Measurements from ENCODE around the gene JPH4.

The JPH4 gene

DNA sequence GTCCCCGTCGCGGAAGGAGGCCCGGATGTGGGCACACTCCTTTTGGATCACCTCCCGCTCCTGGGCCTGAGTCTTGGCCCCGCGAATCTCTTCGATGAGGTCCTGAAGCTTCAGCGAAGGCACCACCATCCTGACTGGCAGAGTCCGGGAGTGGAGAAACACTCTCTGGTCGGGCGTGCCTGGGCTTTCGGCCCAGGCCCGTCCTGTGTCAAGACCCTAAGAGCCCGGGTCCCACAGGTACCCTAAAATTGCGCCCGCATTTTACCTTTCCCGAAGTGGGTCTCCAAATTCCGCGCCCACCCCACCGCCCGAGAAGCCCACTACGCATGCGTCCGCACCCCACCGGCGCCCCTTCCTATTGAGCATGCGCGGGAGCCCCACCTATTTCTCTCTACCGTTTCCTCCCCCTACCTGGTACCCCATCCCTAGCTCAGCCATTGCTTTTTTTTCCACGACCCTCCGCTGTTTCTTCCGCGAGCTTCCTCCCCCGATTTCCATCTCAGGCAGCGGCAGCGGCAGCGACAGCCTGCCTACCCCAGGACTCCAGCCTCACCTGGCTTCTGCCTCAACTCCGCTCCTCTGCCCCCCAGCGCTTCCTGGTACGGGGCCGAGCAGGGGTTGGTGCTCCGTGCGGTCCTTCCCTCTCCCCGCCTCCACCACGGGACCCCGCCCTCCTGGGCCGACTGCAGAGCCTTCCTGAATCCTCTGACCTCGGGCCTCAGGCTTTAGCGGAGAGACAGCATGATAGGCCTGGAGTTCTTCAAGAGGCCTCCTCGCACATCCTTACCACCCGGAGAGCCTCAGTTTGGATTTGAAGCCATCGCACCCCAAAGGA, 11.2 kb downstream of the JPH4 start, which contains the start of gene AP1G2:
Gene AP1G2, minus strand, starts transcription at position 606 of the 835 bp plus-strand sequence. Its CDS starts 477 bp downstream, at position 129.
- no peaks in the 10 kb centered on the region for H3K9me2 ChIP-seq (replicated peaks; ENCODE audit: control insufficient read depth, low read length)
- peak within 1 kb of the TSS; percentile 79 for H3K4me2 ChIP-seq (ENCODE audit: low read length)
- peaks cover 26% of the 10 kb centered on the region for H3K79me2 ChIP-seq (ENCODE audit: control insufficient read depth, low read length)
- peaks cover 45% of the 10 kb centered on the region for H3K36me3 ChIP-seq (ENCODE audit: control insufficient read depth, low read length)
- H3F3A ChIP-seq (ENCODE audit: control insufficient read depth, insufficient read depth), result peaks cover 3% of the 10 kb centered on the region; the same call in 1 of the 2 replicates
- no peaks in the 10 kb centered on the region for H3K9me3 ChIP-seq (ENCODE audit: control insufficient read depth, insufficient read depth, low read length)
- TF ChIP-seq EZH2phosphoT487 (IDR thresholded peaks at IDR 0.05; ENCODE audit: borderline replicate concordance, low read length), result no peak
- TF ChIP-seq, protein P1, sequence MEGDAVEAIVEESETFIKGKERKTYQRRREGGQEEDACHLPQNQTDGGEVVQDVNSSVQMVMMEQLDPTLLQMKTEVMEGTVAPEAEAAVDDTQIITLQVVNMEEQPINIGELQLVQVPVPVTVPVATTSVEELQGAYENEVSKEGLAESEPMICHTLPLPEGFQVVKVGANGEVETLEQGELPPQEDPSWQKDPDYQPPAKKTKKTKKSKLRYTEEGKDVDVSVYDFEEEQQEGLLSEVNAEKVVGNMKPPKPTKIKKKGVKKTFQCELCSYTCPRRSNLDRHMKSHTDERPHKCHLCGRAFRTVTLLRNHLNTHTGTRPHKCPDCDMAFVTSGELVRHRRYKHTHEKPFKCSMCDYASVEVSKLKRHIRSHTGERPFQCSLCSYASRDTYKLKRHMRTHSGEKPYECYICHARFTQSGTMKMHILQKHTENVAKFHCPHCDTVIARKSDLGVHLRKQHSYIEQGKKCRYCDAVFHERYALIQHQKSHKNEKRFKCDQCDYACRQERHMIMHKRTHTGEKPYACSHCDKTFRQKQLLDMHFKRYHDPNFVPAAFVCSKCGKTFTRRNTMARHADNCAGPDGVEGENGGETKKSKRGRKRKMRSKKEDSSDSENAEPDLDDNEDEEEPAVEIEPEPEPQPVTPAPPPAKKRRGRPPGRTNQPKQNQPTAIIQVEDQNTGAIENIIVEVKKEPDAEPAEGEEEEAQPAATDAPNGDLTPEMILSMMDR (IDR thresholded peaks at IDR 0.05; ENCODE audit: low read depth, low read length, poor library complexity, severe bottlenecking), result peak; percentile 5
- peaks cover 24% of the 10 kb centered on the region for H3K4me1 ChIP-seq (ENCODE audit: control insufficient read depth, low read length)
- peak within 1 kb of the TSS; percentile 65 for H3K27ac ChIP-seq (ENCODE audit: low read depth, low read length)
- H3K27me3 ChIP-seq (ENCODE audit: control insufficient read depth, low read length), result no peaks in the 10 kb centered on the region
- H4K20me1 ChIP-seq (ENCODE audit: control insufficient read depth, insufficient read depth, low read depth, low read length), result 0 out of 2 replicates have a peak, but pooled peaks cover 1% of the 10 kb centered on the region
- H3K4me3 ChIP-seq (ENCODE audit: low read length), result peak within 1 kb of the TSS; percentile 97

DNA sequence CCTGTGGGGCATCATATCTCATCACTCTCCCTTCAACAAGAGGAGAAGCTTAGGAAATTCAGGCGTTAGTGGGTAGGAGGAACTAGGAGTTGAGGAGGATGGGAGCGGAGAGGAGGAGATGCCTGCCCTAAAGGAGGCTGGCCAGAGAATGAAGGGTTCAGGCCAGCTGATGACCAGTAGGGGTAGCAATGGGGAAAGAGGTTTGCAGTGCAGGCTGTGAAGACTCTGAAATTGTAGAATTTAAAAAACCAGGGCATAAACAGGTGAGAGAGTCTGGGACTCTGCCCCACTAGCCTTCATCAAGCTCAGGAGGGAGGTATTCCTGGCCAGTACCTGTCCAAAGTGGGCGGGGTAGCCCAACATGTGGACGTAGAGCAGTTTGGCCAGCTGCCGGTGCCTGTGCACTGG, 11.8 kb downstream of the JPH4 start:
- peaks cover 26% of the 10 kb centered on the region for H3K79me2 ChIP-seq (ENCODE audit: control insufficient read depth, low read length)
- no peak for TF ChIP-seq EZH2phosphoT487 (IDR thresholded peaks at IDR 0.05; ENCODE audit: borderline replicate concordance, low read length)
- TF ChIP-seq, protein P1 (IDR thresholded peaks at IDR 0.05; ENCODE audit: low read depth, low read length, poor library complexity, severe bottlenecking), result peak; percentile 8
- no peaks in the 10 kb centered on the region for H3K9me2 ChIP-seq (replicated peaks; ENCODE audit: control insufficient read depth, low read length)
- H3K27ac ChIP-seq (ENCODE audit: low read depth, low read length), result peak overlapping the region; percentile 65
- H3K27me3 ChIP-seq (ENCODE audit: control insufficient read depth, low read length), result no peaks in the 10 kb centered on the region
- 0 out of 2 replicates have a peak, but pooled peaks cover 5% of the 10 kb centered on the region for H4K20me1 ChIP-seq (ENCODE audit: control insufficient read depth, insufficient read depth, low read depth, low read length)
- peaks cover 24% of the 10 kb centered on the region for H3K4me1 ChIP-seq (ENCODE audit: control insufficient read depth, low read length)
- H3K36me3 ChIP-seq (ENCODE audit: control insufficient read depth, low read length), result peaks cover 51% of the 10 kb centered on the region
- H3K9me3 ChIP-seq (ENCODE audit: control insufficient read depth, insufficient read depth, low read length), result no peaks in the 10 kb centered on the region
- peak overlapping the region; percentile 97 for H3K4me3 ChIP-seq (ENCODE audit: low read length)
- peaks cover 3% of the 10 kb centered on the region; the same call in 1 of the 2 replicates for H3F3A ChIP-seq (ENCODE audit: control insufficient read depth, insufficient read depth)
- H3K4me2 ChIP-seq (ENCODE audit: low read length), result peak overlapping the region; percentile 79

DNA sequence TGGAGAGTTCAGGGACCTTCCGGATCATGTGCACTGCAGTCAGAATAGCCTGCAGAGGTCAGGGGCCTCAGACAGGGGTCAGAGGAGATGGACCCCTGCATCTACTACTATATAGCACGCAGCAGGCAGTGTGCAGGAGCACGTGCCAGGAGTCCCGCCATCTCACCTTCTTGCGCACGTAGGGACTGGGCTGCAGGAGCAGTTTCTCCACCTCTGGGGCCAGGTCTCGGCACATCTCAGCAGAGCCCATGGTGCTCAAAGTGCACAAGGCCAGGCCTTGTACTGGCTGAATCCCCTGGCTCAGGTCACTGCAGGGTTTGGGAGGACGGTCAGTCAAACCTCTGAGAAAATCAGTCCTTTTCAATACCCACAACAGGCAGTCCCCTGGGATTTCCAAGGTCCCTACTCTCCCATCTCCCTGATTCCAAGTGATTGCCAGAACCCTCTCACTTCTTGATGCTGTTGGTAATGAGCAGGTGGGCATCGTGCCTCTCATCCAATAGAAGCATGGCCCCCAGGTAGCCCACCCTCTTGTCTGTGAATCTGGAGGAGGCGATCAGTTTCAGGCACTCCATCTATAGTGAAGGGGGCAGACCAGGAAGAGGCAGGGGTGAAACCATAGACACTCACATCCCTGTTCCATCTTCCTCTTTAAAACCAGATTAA, 12.3 kb downstream of the JPH4 start:
- no peaks in the 10 kb centered on the region for H3K27me3 ChIP-seq (ENCODE audit: control insufficient read depth, low read length)
- H3K9me2 ChIP-seq (replicated peaks; ENCODE audit: control insufficient read depth, low read length), result no peaks in the 10 kb centered on the region
- peak overlapping the region; percentile 79 for H3K4me2 ChIP-seq (ENCODE audit: low read length)
- H3F3A ChIP-seq (ENCODE audit: control insufficient read depth, insufficient read depth), result peaks cover 3% of the 10 kb centered on the region; the same call in 1 of the 2 replicates
- peaks cover 26% of the 10 kb centered on the region for H3K79me2 ChIP-seq (ENCODE audit: control insufficient read depth, low read length)
- H3K27ac ChIP-seq (ENCODE audit: low read depth, low read length), result no peak overlapping the region
- TF ChIP-seq EZH2phosphoT487 (IDR thresholded peaks at IDR 0.05; ENCODE audit: borderline replicate concordance, low read length), result no peak
- TF ChIP-seq, protein P1 (IDR thresholded peaks at IDR 0.05; ENCODE audit: low read depth, low read length, poor library complexity, severe bottlenecking), result no peak
- H3K4me1 ChIP-seq (ENCODE audit: control insufficient read depth, low read length), result peaks cover 24% of the 10 kb centered on the region
- peaks cover 56% of the 10 kb centered on the region for H3K36me3 ChIP-seq (ENCODE audit: control insufficient read depth, low read length)
- H3K4me3 ChIP-seq (ENCODE audit: low read length), result peak overlapping the region; percentile 97
- H4K20me1 ChIP-seq (ENCODE audit: control insufficient read depth, insufficient read depth, low read depth, low read length), result 0 out of 2 replicates have a peak, but pooled peaks cover 5% of the 10 kb centered on the region
- no peaks in the 10 kb centered on the region for H3K9me3 ChIP-seq (ENCODE audit: control insufficient read depth, insufficient read depth, low read length)
